COR-L47 (cell line): ENCODE measurements around the gene CHRDL2.
"Not testable (repeated sequence)": the region's sequence is repeated elsewhere in the genome, so short reads cannot be mapped to it uniquely, and the experiment has no call there.

Source experiments
- DNase-seq: peaks from one replicate; lab custom pipeline; 2025; lab: John Stamatoyannopoulos, UW

Gene CHRDL2

GRCh38 chr11:74670171-74670570 is 61.1 kb downstream of the CHRDL2 start:
- no peak for DNase-seq

DNA sequence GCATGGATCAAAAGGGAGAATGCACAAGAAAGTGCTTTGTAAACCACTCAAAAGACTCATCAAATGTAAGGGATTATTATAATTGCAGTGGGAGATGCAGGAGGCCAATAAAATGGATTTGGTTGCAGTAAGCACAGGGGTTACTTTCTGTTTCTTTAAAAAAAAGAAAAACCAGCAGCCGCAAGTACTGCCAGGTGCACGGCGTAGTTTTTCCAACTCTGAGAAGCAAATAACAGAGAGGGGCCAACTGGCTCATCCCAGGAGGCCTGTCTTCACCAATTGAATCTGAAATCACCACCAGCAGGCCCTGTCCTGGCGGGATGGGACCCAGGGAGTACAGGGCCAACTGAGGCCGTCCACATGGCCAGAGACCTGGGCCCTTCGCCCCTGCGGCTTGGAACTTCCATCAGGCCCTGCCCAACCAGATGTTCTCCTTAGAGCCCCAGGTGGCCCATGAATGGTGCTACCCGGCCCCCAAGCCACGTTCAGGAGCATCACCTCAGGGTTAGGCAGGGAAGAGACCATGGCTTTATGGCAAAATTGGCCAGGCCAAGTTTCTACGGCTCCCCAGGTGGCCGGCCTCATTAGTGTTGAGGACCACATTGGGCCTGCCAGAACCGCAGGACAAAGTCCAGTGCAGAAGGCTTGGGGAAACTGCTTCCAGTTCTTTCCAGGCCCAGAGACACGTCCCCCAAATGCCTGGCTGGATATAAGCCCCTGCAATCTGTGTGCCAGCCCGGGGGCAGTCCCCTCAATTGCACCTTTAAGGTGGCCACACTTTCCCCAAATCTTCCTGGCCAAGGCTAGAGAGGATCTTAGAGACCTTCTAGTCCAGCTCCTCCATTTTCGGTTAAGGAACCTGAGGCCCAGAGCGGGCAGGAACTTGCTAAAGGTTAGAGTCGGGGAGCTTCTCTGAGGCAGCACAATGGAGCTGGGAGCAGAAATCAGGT is 61.7 kb downstream of the CHRDL2 start:
- no peak for DNase-seq

DNA sequence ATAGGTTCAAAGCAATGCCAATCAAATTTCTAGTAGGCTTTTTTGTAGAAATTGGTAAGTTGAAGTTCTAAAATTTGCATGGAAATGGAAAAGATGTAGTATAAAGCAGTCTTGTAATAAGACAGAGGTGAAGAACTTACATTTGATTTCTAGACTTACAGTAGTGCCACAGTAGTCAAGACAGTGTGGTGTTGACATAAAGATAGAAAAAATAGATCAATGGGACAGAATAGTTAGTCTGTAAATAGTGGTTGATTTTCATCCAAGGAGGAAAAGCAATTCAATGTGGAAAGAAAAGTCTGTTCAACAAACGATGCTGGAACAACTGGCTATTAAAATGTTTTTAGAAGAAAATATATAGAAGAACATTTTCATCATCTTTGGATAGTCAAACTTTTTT is 67.9 kb downstream of the CHRDL2 start:
- no peak for DNase-seq

DNA sequence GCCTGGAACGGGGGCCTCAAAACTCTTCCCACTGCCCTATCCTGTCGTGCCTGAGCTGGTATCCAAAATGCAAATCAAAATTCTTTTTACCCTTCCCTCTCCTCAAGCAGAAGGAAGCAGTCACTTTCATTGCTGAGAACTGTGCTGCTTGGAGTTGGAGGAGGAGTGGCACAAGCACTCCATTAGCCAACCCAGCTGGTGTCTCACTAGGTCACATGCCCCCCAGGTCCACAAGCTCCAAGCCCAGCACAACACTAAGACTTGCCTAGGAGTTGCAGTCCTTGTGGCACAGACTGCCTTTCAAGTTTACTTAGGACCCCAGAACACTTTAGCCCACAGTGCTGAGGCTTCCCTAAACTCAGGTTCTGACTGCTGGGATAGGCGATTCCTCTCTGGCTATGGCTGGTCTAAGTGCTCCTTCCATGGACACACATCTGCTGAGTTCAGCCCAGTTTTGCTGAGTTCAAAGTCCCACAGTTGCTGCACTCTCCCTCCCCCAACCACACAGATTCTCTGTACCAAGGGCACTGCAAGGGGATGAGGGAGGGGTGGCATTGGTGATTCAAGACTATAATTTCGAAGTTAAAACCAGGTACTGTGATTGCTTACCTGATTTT is 68.6 kb downstream of the CHRDL2 start:
- DNase-seq = no peak

DNA sequence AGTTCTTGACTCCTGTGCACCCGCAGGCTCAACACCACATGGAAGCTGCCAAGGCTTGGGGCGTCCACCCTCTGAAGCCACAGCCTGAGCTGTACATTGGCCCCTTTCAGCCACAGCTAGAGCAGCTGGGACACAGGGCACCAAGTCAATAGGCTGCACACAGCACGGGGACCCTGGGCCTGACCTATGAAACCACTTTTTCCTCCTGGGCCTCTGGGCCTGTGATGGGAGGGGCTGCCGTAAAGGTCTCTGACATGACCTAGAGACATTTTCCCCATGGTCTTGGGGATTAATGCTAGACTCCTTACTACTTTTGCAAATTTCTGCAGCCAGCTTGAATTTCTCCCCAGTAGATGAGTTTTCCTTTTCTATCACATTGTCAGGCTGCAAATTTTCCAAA is 72.1 kb downstream of the CHRDL2 start:
- not testable (repeated sequence) for DNase-seq

- no peak for DNase-seq
These were observed 76.2 kb downstream of the CHRDL2 start for GRCh38 chr11:74654976-74655375.

DNA sequence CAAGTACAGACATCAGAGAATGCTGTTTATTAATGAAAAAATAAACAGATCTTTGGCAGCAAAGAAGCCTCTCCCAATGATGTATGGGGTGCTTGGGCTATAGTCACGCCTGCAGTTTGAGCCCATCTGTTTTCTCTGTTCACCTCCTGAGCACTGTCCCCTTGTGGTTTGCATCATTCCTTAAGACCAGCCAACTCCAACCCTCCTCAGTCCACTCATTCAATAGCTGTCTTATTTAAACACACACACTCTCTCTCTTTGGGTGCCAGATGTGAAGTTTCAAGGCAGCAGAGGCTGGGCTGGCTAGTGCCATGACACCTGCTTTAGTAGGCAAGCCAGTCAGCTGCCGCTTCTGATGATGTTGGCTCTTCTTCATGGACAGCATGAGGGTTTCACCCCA is 80.7 kb downstream of the CHRDL2 start:
- DNase-seq = no peak

GRCh38 chr11:74648894-74649293 is 82.3 kb downstream of the CHRDL2 start:
- DNase-seq = no peak

- DNase-seq = no peak
These were observed 83.4 kb downstream of the CHRDL2 start for GRCh38 chr11:74647831-74648230.

DNA sequence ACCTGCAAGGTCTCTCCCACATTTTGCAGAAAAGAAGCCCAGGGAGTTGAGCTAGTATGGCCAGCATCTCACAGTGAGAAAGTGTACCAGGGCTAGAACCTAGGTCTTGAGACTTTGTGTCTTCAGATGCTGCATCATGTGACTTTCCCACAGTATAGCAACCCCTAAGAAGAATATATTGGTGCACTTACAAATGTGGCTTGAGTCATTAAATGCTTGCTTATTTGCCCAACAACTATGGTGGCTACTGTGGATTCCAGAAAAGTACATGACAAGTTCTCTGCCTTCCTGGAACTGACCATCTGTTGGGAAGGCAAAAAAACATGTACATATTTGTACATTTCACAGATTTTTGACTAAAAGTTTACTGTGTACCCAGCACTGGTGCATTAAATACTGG is 83.8 kb downstream of the CHRDL2 start:
- no peak for DNase-seq

GRCh38 chr11:74646954-74647353 is 84.3 kb downstream of the CHRDL2 start:
- DNase-seq = no peak
